Epidermal melanocyte (primary cell): ENCODE results near the gene CPNE5.

ENCODE experiments used
- DNase-seq: peaks from one replicate; pipeline ENCODE4 v3.0.0; 2011; ENCODE audit warnings: low spot score; ENCODE audit not compliant: insufficient read length

CPNE5 gene

GRCh38 chr6:36749829-36750489 is 89.3 kb downstream of the CPNE5 start:
- no peak for DNase-seq

- DNase-seq, result no peak
These were observed 93.0 kb downstream of the CPNE5 start for GRCh38 chr6:36746251-36746650.

- no peak for DNase-seq
These were observed 93.4 kb downstream of the CPNE5 start for GRCh38 chr6:36745836-36746235.

GRCh38 chr6:36745283-36745682 is 94.0 kb downstream of the CPNE5 start:
- no peak for DNase-seq

- DNase-seq, result no peak
These were observed 95.0 kb downstream of the CPNE5 start for GRCh38 chr6:36744304-36744673.

GRCh38 chr6:36743538-36744303 is 95.5 kb downstream of the CPNE5 start:
- DNase-seq, result no peak

GRCh38 chr6:36743032-36743431 is 96.2 kb downstream of the CPNE5 start:
- no peak for DNase-seq

- DNase-seq, result no peak
These were observed 97.1 kb downstream of the CPNE5 start for GRCh38 chr6:36742146-36742545.

GRCh38 chr6:36740818-36741179 is 98.4 kb downstream of the CPNE5 start:
- DNase-seq, result no peak

GRCh38 chr6:36739947-36740817 is 99.1 kb downstream of the CPNE5 start:
- no peak for DNase-seq

- no peak for DNase-seq
These were observed 101.1 kb downstream of the CPNE5 start for GRCh38 chr6:36738108-36738507.

GRCh38 chr6:36737043-36737785 is 102.0 kb downstream of the CPNE5 start:
- no peak for DNase-seq

GRCh38 chr6:36735110-36736071 is 103.9 kb downstream of the CPNE5 start:
- peak; percentile 49 for DNase-seq

GRCh38 chr6:36734486-36735060 is 104.7 kb downstream of the CPNE5 start:
- DNase-seq, result no peak

- DNase-seq, result no peak
These were observed 105.9 kb downstream of the CPNE5 start for GRCh38 chr6:36733300-36733699.

- no peak for DNase-seq
These were observed 107.5 kb downstream of the CPNE5 start for GRCh38 chr6:36731622-36732310.

- no peak for DNase-seq
These were observed 108.5 kb downstream of the CPNE5 start for GRCh38 chr6:36730424-36731380.

- DNase-seq, result no peak
These were observed 110.1 kb downstream of the CPNE5 start for GRCh38 chr6:36729161-36729524.
